Adrenal gland (tissue), 5 donors: ENCODE measurements around the gene CRP.

ENCODE experiments used
- CTCF ChIP-seq, 6 experiments: fragments of 450-650 bp in 4 of 6; fragments of 200-600 bp in 2 of 6; sonication (generic) in 1 of 6; IDR thresholded peaks; 1 replicate in 5 of 6; 2 replicates in 1 of 6; pipeline versions ENCODE4 v1.5.1 to v1.8.0; 2016 to 2021; ENCODE audit warnings: antibody characterized with exemption in 6 of 6, mild to moderate bottlenecking in 2 of 6, moderate library complexity in 1 of 6
- POLR2A ChIP-seq, 2 donors: fragments of 450-650 bp; IDR thresholded peaks; one replicate each; pipeline ENCODE4 v1.6.1; 2017; ENCODE audit warnings: antibody characterized with exemption in 2 of 2, mild to moderate bottlenecking in 2 of 2, moderate library complexity in 1 of 2
- donor health status: DM: no; HTN: no; CAD: no.

DNA sequence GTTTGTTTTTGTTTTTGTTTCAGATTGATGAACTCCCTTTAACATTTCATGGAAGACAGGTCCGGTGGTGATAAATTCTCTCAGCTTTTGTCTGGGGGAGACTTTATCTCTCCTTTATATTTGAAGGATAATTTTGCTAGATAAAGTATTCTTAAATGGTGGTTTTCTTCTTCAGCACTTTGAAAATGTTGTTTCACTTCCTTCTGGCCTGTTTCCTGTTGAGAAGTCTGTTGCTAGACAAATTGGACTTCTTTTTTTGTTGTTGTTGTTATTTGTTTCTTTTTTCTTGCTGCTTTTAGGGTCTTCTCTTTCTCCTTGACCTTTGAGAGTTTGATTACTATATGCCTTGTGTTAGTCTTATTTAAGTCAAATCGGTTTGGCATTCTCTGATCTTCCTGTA is 50.8 kb downstream of the CRP start:
- TF ChIP-seq POLR2A (IDR thresholded peaks at IDR 0.05) (no peak), CTCF (IDR thresholded peaks at IDR 0.05) (no peak)
